T-helper 1 cell (primary cell): ENCODE measurements around the gene PWWP2B.
A peak's percentile ranks its signal among the peaks of the same experiment; 100 is the strongest.
"Not testable (repeated sequence)": the region's sequence is repeated elsewhere in the genome, so short reads cannot be mapped to it uniquely, and the experiment has no call there.

Experiments
- DNase-seq, 5 donors: peaks; one replicate each; pipeline ENCODE4 v3.0.0-alpha.2; 2012 to 2020

Gene PWWP2B

DNA sequence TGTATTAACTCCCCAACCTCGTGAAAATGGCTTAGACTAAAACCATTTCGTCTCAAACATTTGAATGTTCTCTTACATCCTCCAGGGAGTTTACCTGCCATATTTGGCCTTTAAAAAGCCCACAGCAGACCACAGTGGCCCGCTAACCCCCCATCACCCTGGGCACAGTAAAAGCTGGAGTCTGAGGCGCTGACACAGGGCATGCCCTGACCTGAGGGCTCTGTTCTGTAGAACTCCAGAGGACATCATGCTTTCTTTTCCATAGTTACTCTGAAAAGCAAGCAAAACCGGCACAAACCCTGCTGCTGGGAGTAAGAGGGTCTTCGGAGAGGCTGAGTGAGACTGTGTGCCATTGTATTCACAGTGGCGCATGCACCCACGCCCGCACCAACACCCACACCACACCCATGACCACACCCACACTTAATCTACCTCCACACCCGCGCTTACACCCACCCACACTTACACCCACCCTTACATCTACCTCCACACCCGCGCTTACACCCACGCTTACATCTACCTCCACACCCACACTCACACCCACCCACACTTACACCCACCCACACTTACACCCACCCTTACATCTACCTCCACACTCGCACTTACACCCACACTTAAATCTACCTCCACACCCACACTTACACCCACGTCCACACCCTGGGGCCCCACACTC is 32.9 kb upstream of the PWWP2B start:
- peak in 1 of 5 donors; percentile 41 for DNase-seq

GRCh38 chr10:132364594-132364970 is 32.4 kb upstream of the PWWP2B start:
- no peak for DNase-seq

DNA sequence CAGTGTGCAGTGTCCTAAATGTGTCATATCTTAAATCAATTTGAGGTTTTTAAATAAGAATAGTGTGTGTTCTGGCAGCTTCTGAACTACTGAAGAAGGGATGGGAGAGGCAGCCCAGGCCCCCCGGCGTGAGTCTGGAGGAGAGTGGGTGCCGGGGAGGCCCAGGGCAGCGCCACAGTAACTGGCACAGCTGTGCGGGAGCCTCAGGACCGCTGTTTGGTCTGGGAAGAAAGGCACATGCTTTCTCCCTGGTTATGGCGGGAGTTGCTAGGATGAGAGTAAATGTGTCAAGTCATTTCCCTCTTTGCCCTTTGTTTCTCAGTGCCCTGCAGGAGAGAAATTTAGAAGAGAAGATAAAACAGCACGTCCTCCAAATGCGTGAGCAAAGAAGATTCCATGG is 31.9 kb upstream of the PWWP2B start:
- DNase-seq: no peak

GRCh38 chr10:132366006-132366405 is 31.0 kb upstream of the PWWP2B start:
- DNase-seq: no peak

DNA sequence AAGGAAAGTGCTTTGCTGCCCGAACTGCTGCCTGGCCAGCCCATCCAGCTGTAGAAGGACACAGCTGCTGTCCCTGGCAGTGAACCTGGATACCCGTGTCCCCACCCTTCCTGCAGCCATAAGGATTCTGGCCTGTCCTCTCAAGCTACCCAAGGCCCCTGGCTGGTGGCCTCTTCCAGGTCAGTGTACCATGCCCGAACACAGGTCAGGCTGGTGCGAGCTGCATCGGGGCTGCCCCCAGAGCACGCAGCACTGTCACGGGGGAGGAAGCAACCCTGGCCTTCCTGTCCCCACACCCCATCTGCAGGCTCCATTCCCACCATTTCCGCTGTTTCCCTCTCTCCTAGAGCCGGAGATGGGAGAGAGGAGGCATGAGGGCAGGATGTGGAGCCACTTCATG is 30.5 kb upstream of the PWWP2B start:
- DNase-seq: no peak

- DNase-seq: no peak
These were observed 28.6 kb upstream of the PWWP2B start for GRCh38 chr10:132368391-132368790.

GRCh38 chr10:132368881-132369635 is 27.9 kb upstream of the PWWP2B start:
- no peak for DNase-seq

DNA sequence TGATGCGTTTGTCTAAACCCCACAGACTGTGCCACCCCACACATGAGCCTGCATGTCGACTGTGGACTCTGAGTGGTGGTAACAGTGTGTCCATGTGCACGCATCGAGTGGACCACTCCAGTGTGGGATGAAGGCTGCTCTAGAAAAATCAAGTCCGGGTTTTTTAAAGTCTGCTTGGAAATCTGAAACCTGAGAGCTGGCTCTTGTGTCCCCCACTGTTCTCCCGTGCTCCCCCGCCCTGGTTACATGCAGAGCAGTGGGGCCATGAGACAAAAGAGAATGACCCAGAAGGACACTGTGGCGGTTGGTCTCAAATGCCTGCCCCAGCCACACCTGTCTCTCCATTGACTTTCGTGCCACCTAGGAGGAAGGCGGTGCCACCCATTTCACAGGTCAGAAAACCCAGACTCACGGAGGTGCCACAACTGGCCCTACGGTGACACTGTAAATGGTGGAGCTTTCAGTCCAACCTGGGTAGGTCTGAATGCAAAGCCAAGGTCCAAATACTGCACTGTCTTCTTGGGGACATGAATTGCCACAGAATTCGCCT is 27.3 kb upstream of the PWWP2B start:
- no peak for DNase-seq

- no peak for DNase-seq
These were observed 26.3 kb upstream of the PWWP2B start for GRCh38 chr10:132370426-132371340.

DNA sequence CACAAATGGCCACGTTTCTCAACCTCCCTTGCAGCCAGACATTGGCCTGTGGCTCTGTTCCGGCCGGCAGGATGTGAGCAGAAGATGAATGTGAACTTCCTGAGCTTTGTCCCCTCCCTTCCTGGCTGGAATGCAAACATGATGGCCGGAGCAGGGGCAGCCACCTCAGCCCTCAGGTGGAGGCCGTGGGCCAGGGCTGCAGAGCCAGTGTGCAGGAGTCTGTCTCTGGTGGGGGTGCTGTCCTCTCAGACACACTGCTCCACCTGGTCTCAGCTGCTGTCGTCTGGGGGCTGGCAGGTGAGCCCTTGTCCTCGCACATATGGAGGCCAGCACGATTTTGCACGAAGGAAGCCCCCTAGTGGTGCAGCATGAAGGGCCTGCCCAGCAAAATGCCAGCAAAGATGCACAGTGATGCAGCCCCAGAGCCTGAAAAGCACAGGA is 25.3 kb upstream of the PWWP2B start:
- no peak for DNase-seq

DNA sequence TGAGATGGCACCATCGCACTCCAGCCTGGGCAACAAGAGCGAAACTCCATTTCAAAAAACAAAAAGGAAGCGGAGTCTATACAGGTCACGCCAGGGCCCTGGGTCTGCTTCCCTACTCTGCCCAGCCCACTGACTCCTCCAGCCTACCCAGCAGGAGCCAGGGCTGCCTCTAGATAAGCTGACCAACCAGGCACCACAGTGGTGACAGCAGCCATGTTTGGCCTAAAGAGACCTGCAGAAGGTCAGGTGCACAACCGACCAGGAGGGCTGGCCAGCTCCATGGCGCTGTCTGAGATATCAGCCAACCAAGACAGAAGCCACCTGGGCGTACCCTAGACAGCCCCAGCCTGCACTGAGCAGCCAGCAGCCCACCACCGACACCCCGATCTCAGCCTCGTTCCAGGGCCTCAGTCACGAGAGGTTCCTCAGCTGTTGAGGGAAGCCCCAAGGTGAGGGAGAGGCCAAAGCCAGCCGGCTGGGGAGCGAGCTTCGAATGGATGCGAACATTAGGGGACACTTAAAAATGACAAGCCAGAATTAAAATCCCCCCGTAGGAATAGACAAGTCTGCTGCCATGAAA is 24.4 kb upstream of the PWWP2B start:
- no peak for DNase-seq

DNA sequence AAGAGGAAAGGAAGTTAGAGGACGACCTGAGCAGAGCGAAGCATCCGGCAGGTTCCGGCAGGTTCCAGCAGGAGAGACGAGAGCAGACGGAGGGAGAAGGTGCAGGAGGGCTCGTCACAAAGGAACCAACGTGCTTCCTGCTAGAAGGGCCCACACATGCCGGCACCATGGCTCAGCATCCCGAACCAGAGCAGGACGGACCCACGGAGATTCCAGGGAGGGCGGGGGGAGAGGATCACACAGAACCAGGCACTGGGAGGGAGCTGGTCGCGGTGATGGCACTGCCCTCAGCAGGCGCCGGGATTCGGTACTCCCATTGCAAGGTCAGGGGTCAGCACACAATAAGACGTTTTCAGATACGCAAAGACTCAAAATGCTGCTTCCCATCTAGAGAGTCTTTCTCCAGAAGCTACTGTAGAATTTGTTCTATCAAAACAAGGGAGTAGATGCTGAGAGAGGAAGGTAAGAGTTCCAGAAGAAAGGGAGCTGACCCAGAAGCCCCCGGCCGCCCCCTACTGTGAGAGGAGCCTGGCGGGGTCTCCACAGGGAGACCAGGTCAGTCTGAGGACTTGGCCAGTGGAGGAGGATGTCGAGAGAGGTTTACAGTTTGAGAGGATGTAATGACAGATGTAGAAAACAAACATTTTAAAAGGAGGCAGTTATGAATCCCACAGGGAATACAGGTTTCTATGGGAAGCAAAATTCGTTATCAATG is 23.6 kb upstream of the PWWP2B start:
- no peak for DNase-seq

GRCh38 chr10:132374176-132374575 is 22.8 kb upstream of the PWWP2B start:
- DNase-seq: no peak

- no peak for DNase-seq
These were observed 22.4 kb upstream of the PWWP2B start for GRCh38 chr10:132374612-132375011.

- DNase-seq: no peak
These were observed 21.7 kb upstream of the PWWP2B start for GRCh38 chr10:132375116-132375794.

DNA sequence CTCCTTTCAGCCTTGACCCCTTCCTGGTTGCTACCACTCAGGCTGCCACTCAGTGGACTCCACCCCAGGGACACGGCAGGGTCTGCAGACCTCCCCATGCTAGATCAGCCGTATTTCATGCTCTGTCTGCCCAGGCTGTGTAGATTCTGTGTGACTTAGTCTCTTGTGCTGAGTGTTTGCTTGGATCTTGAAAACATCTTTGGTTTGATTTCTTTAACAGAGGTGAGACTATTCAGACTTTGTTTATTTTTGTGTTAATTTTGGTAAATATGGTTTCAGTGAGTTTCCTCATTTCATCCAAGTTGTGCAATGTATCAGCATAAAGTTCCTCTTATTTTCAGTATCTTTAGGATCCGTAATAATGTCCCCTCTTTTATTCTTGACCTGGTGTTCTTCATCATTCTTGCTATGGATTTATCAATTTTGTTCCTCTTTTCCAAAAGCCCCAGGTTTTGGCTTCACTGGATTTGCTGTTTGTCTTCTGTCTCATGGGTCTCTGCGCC is 21.2 kb upstream of the PWWP2B start:
- no peak for DNase-seq

- no peak for DNase-seq
These were observed 20.6 kb upstream of the PWWP2B start for GRCh38 chr10:132376394-132376851.

- DNase-seq: no peak
These were observed 19.7 kb upstream of the PWWP2B start for GRCh38 chr10:132377326-132377725.

DNA sequence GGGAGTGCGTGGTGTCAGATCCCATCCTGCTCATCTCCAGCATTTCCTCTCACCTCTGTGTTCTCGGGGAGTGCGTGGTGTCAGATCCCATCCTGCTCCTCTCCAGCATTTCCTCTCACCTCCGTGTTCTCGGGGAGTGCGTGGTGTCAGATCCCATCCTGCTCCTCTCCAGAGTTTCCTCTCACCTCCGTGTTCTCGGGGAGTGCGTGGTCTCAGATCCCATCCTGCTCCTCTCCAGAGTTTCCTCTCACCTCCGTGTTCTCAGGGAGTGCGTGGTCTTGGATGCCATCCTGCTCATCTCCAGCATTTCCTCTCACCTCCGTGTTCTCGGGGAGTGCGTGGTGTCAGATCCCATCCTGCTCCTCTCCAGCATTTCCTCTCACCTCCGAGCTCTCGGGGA is 18.0 kb upstream of the PWWP2B start:
- DNase-seq: not testable (repeated sequence)

GRCh38 chr10:132380986-132381385 is 16.0 kb upstream of the PWWP2B start:
- not testable (repeated sequence) for DNase-seq

GRCh38 chr10:132381741-132382140 is 15.3 kb upstream of the PWWP2B start:
- no peak for DNase-seq
